Superior temporal gyrus (tissue), 1 donor: ENCODE measurements around the gene LIMD2.
"Not testable (repeated sequence)": the region's sequence is repeated elsewhere in the genome, so short reads cannot be mapped to it uniquely, and the experiment has no call there.

Source experiments
- DNase-seq: peaks from one replicate; pipeline ENCODE4 v3.0.0-alpha.2; 2016; ENCODE audit errors: extremely low spot score

Gene LIMD2

GRCh38 chr17:63699638-63700527 is at the start of gene LIMD2:
TSS of gene LIMD2 (minus strand) at chr17:63700125. CDS start at chr17:63699298, 827 bp downstream.
- DNase-seq: no peak

- peak; percentile 97 for DNase-seq
Measured at GRCh38 chr17:63741408-63742173, 41.7 kb upstream of the LIMD2 start, which contains the start of gene STRADA. TSS of gene STRADA (minus strand) at chr17:63741799. CDS start at chr17:63728369, 13,430 bp downstream.

- no peak for DNase-seq
Measured at GRCh38 chr17:63741143-63741407, 41.1 kb upstream of the LIMD2 start.

- DNase-seq: peak; percentile 39
Measured at GRCh38 chr17:63740464-63741142, 40.7 kb upstream of the LIMD2 start.

GRCh38 chr17:63735691-63736090 is 35.8 kb upstream of the LIMD2 start:
- no peak for DNase-seq

GRCh38 chr17:63722403-63722802 is 22.5 kb upstream of the LIMD2 start:
- DNase-seq: no peak

GRCh38 chr17:63720194-63720593 is 20.3 kb upstream of the LIMD2 start:
- DNase-seq: not testable (repeated sequence)

- DNase-seq: no peak
Measured at GRCh38 chr17:63718988-63719387, 19.1 kb upstream of the LIMD2 start.

- DNase-seq: no peak
Measured at GRCh38 chr17:63716426-63716825, 16.5 kb upstream of the LIMD2 start.

GRCh38 chr17:63714550-63715277 is 14.8 kb upstream of the LIMD2 start:
- no peak for DNase-seq

- DNase-seq: no peak
Measured at GRCh38 chr17:63709110-63709509, 9.2 kb upstream of the LIMD2 start.

GRCh38 chr17:63707151-63707550 is 7.2 kb upstream of the LIMD2 start:
- no peak for DNase-seq

GRCh38 chr17:63706336-63707082 is 6.6 kb upstream of the LIMD2 start:
- DNase-seq: no peak

GRCh38 chr17:63705657-63706056 is 5.7 kb upstream of the LIMD2 start:
- DNase-seq: no peak

- DNase-seq: no peak
Measured at GRCh38 chr17:63704836-63705235, 4.9 kb upstream of the LIMD2 start.

- no peak for DNase-seq
Measured at GRCh38 chr17:63704259-63704576, 4.3 kb upstream of the LIMD2 start.

GRCh38 chr17:63703556-63704258 is 3.8 kb upstream of the LIMD2 start:
- DNase-seq: no peak

- no peak for DNase-seq
Measured at GRCh38 chr17:63703029-63703428, 3.1 kb upstream of the LIMD2 start.

GRCh38 chr17:63702721-63703015 is 2.7 kb upstream of the LIMD2 start:
- DNase-seq: no peak

GRCh38 chr17:63701868-63702720 is 2.2 kb upstream of the LIMD2 start:
- DNase-seq: no peak
